Mucosa of rectum (tissue), 2 donors: ENCODE data around the gene CNST.
A peak's percentile ranks its signal among the peaks of the same experiment; 100 is the strongest.

ENCODE experiments used
- H3K27ac ChIP-seq, 2 donors: one replicate each; pipeline ENCODE4 v1.7.0; 2013; ENCODE audit warnings: inconsistent platforms in 2 of 2, low read depth in 2 of 2, low read length in 2 of 2
- H3K27me3 ChIP-seq, 2 donors: one replicate each; pipeline ENCODE4 v1.7.0; 2013; ENCODE audit warnings: low read length in 2 of 2; ENCODE audit not compliant: control insufficient read depth in 2 of 2, insufficient read depth in 2 of 2
- H3K36me3 ChIP-seq, 2 donors: one replicate each; pipeline ENCODE4 v1.7.0; 2013; ENCODE audit warnings: low read length in 2 of 2; ENCODE audit not compliant: control insufficient read depth in 2 of 2, insufficient read depth in 2 of 2
- H3K4me1 ChIP-seq, 2 donors: one replicate each; pipeline ENCODE4 v1.7.0; 2013; ENCODE audit warnings: low read length in 2 of 2, mild to moderate bottlenecking in 1 of 2; ENCODE audit not compliant: control insufficient read depth in 2 of 2, insufficient read depth in 2 of 2
- H3K4me3 ChIP-seq, 2 donors: one replicate each; pipeline ENCODE4 v1.7.0; 2013; ENCODE audit warnings: low read length in 2 of 2
- H3K9ac ChIP-seq, 2 donors: one replicate each; pipeline ENCODE4 v1.7.0; 2013; ENCODE audit warnings: low read length in 2 of 2, low read depth in 1 of 2, mild to moderate bottlenecking in 1 of 2
- H3K9me3 ChIP-seq, 2 donors: one replicate each; pipeline ENCODE4 v1.7.0; 2013; ENCODE audit warnings: low read length in 2 of 2; ENCODE audit not compliant: control insufficient read depth in 2 of 2
- donor health status: healthy.
- donor health status: Normal muscosa, but diverticular disease.

The CNST gene

GRCh38 chr1:246651012-246651695 is 84.9 kb downstream of the CNST start:
- no peak overlapping the region for H3K27ac ChIP-seq
- H3K4me1 ChIP-seq, result no peaks in the 10 kb centered on the region
- peaks cover 26 to 29% of the 10 kb centered on the region in 2 donors for H3K36me3 ChIP-seq
- no peaks in the 10 kb centered on the region for H3K27me3 ChIP-seq
- H3K9ac ChIP-seq, result no peak overlapping the region
- H3K4me3 ChIP-seq, result no peak overlapping the region
- no peaks in the 10 kb centered on the region for H3K9me3 ChIP-seq

- no peak overlapping the region for H3K9ac ChIP-seq
- no peaks in the 10 kb centered on the region for H3K27me3 ChIP-seq
- peaks cover 21 to 37% of the 10 kb centered on the region in 2 donors for H3K36me3 ChIP-seq
- no peaks in the 10 kb centered on the region for H3K9me3 ChIP-seq
- no peak overlapping the region for H3K4me3 ChIP-seq
- peaks cover 0 to 2% of the 10 kb centered on the region in 2 donors for H3K4me1 ChIP-seq
- H3K27ac ChIP-seq, result no peak overlapping the region
Measured at GRCh38 chr1:246658567-246658966, 92.3 kb downstream of the CNST start.

GRCh38 chr1:246659594-246660140 is 93.4 kb downstream of the CNST start:
- Histone ChIP-seq H3K27me3 (no peaks in the 10 kb centered on the region), H3K9ac (no peak overlapping the region), H3K4me3 (no peak overlapping the region), H3K9me3 (no peaks in the 10 kb centered on the region), H3K36me3 (peaks cover 13 to 30% of the 10 kb centered on the region in 2 donors), H3K4me1 (peaks cover 0 to 2% of the 10 kb centered on the region in 2 donors), H3K27ac (no peak overlapping the region)

- Histone ChIP-seq H3K9ac (no peak overlapping the region), H3K27me3 (no peaks in the 10 kb centered on the region), H3K36me3 (peaks cover 23 to 31% of the 10 kb centered on the region in 2 donors), H3K9me3 (no peaks in the 10 kb centered on the region), H3K4me3 (no peak overlapping the region), H3K4me1 (peaks cover 0 to 2% of the 10 kb centered on the region in 2 donors), H3K27ac (no peak overlapping the region)
Measured at GRCh38 chr1:246661451-246661850, 95.2 kb downstream of the CNST start.

GRCh38 chr1:246667773-246668172 is 101.5 kb downstream of the CNST start:
- H3K9ac ChIP-seq, result no peak overlapping the region
- peaks cover 17 to 21% of the 10 kb centered on the region in 2 donors for H3K36me3 ChIP-seq
- no peak overlapping the region for H3K27ac ChIP-seq
- H3K4me1 ChIP-seq, result no peaks in the 10 kb centered on the region
- no peaks in the 10 kb centered on the region for H3K27me3 ChIP-seq
- H3K4me3 ChIP-seq, result no peak overlapping the region
- no peaks in the 10 kb centered on the region for H3K9me3 ChIP-seq

- Histone ChIP-seq H3K4me1 (no peaks in the 10 kb centered on the region), H3K9me3 (no peaks in the 10 kb centered on the region), H3K4me3 (no peak overlapping the region), H3K9ac (no peak overlapping the region), H3K36me3 (peaks cover 17% of the 10 kb centered on the region in 2 donors), H3K27me3 (no peaks in the 10 kb centered on the region), H3K27ac (no peak overlapping the region)
Measured at GRCh38 chr1:246669659-246670058, 103.4 kb downstream of the CNST start.

GRCh38 chr1:246674049-246674448 is 107.8 kb downstream of the CNST start:
- Histone ChIP-seq H3K9ac (no peak overlapping the region), H3K4me3 (no peak overlapping the region), H3K36me3 (no peaks in the 10 kb centered on the region), H3K27ac (no peak overlapping the region), H3K27me3 (no peaks in the 10 kb centered on the region), H3K9me3 (no peaks in the 10 kb centered on the region), H3K4me1 (peaks cover 0 to 14% of the 10 kb centered on the region in 2 donors)

GRCh38 chr1:246677842-246678241 is 111.6 kb downstream of the CNST start:
- Histone ChIP-seq H3K27me3 (no peaks in the 10 kb centered on the region), H3K9ac (peak overlapping the region in 1 of 2 donors; percentile 36), H3K27ac (peak overlapping the region; percentile 75 to 78), H3K4me3 (peak overlapping the region in 1 of 2 donors; percentile 39), H3K9me3 (no peaks in the 10 kb centered on the region), H3K36me3 (no peaks in the 10 kb centered on the region), H3K4me1 (peaks cover 7 to 27% of the 10 kb centered on the region in 2 donors)

- H3K27ac ChIP-seq, result peak overlapping the region in 1 of 2 donors; percentile 52
- H3K27me3 ChIP-seq, result no peaks in the 10 kb centered on the region
- no peaks in the 10 kb centered on the region for H3K36me3 ChIP-seq
- H3K4me1 ChIP-seq, result peaks cover 7 to 27% of the 10 kb centered on the region in 2 donors
- H3K9ac ChIP-seq, result no peak overlapping the region
- no peak overlapping the region for H3K4me3 ChIP-seq
- H3K9me3 ChIP-seq, result no peaks in the 10 kb centered on the region
Measured at GRCh38 chr1:246678816-246679793, 112.8 kb downstream of the CNST start.

- Histone ChIP-seq H3K36me3 (no peaks in the 10 kb centered on the region), H3K9me3 (no peaks in the 10 kb centered on the region), H3K4me1 (peaks cover 7 to 27% of the 10 kb centered on the region in 2 donors), H3K9ac (no peak overlapping the region), H3K27ac (peak overlapping the region in 1 of 2 donors; percentile 35), H3K27me3 (no peaks in the 10 kb centered on the region), H3K4me3 (no peak overlapping the region)
Measured at GRCh38 chr1:246679794-246680177, 113.5 kb downstream of the CNST start.
